Nephron progenitor cell (in vitro differentiated cells): ENCODE data around the gene SBF2.

Experiments used
- DNase-seq: peaks from one replicate; pipeline ENCODE4 v3.0.0; 2021
- H3K27ac Mint-ChIP-seq: 2 replicates; pipeline ENCODE4 v1.8.0; 2021; ENCODE audit warnings: mild to moderate bottlenecking, moderate library complexity, mixed read lengths
- H3K27me3 Mint-ChIP-seq: 2 replicates; pipeline ENCODE4 v1.8.0; 2021; ENCODE audit warnings: mild to moderate bottlenecking, low read depth, mixed read lengths; ENCODE audit not compliant: poor library complexity
- H3K36me3 Mint-ChIP-seq: 2 replicates; pipeline ENCODE4 v1.8.0; 2021; ENCODE audit warnings: low read depth, mixed read lengths
- H3K4me1 Mint-ChIP-seq: 2 replicates; pipeline ENCODE4 v1.8.0; 2021; ENCODE audit warnings: mixed read lengths
- H3K4me3 Mint-ChIP-seq: 2 replicates; pipeline ENCODE4 v1.8.0; 2021; ENCODE audit warnings: mild to moderate bottlenecking, moderate library complexity, mixed read lengths
- H3K9me3 Mint-ChIP-seq: 2 replicates; pipeline ENCODE4 v1.8.0; 2021; ENCODE audit warnings: mild to moderate bottlenecking, moderate library complexity, mixed read lengths
- CTCF ChIP-seq: fragments of 200-600 bp; sonication (generic); IDR thresholded peaks from 2 replicates; pipeline ENCODE4 v1.5.0; 2021; ENCODE audit warnings: antibody characterized with exemption

SBF2 gene

GRCh38 chr11:10287766-10288715 lies 6.0 kb downstream of the SBF2 start:
- Mint-ChIP-seq H3K36me3 (peaks cover 21% of the 10 kb centered on the region), H3K9me3 (no peaks in the 10 kb centered on the region), H3K4me1 (peaks cover 35% of the 10 kb centered on the region), H3K4me3 (no peak overlapping the region), H3K27me3 (no peaks in the 10 kb centered on the region), H3K27ac (no peak overlapping the region)
- no peak for TF ChIP-seq CTCF
- no peak for DNase-seq

GRCh38 chr11:10287140-10287539 lies 6.9 kb downstream of the SBF2 start:
- Mint-ChIP-seq H3K9me3 (no peaks in the 10 kb centered on the region), H3K4me1 (peaks cover 26% of the 10 kb centered on the region), H3K27ac (no peak overlapping the region)

GRCh38 chr11:10285148-10285802 lies 8.7 kb downstream of the SBF2 start:
- TF ChIP-seq CTCF: no peak
- Mint-ChIP-seq H3K4me3 (no peak overlapping the region), H3K4me1 (peaks cover 15% of the 10 kb centered on the region), H3K36me3 (peaks cover 8% of the 10 kb centered on the region), H3K27ac (no peak overlapping the region), H3K27me3 (no peaks in the 10 kb centered on the region), H3K9me3 (no peaks in the 10 kb centered on the region)
- DNase-seq: no peak

More at GRCh38 chr11:10287140-10287539, 6.9 kb downstream of the SBF2 start:
- no peaks in the 10 kb centered on the region for H3K27me3 Mint-ChIP-seq
- peaks cover 20% of the 10 kb centered on the region for H3K36me3 Mint-ChIP-seq
- no peak overlapping the region for H3K4me3 Mint-ChIP-seq
- TF ChIP-seq CTCF: no peak
- DNase-seq: no peak

- H3K9me3 Mint-ChIP-seq: no peaks in the 10 kb centered on the region
- H3K27me3 Mint-ChIP-seq: no peaks in the 10 kb centered on the region
- no peak for DNase-seq
- no peak overlapping the region for H3K4me3 Mint-ChIP-seq
- no peak overlapping the region for H3K27ac Mint-ChIP-seq
- H3K36me3 Mint-ChIP-seq: peaks cover 7% of the 10 kb centered on the region
- peaks cover 9% of the 10 kb centered on the region for H3K4me1 Mint-ChIP-seq
- TF ChIP-seq CTCF: no peak
Measured at GRCh38 chr11:10283991-10284390, 10.0 kb downstream of the SBF2 start.

GRCh38 chr11:10282117-10282516 lies 11.9 kb downstream of the SBF2 start:
- Mint-ChIP-seq H3K4me3 (no peak overlapping the region), H3K27ac (no peak overlapping the region), H3K27me3 (no peaks in the 10 kb centered on the region), H3K4me1 (peaks cover 16% of the 10 kb centered on the region), H3K36me3 (peaks cover 7% of the 10 kb centered on the region), H3K9me3 (no peaks in the 10 kb centered on the region)
- no peak for DNase-seq
- no peak for TF ChIP-seq CTCF
